Activated CD8-positive, alpha-beta memory T cell treated with anti-CD3 and anti-CD28 coated beads, Interleukin-2, amount 50 U/mL, for 1 hour (primary cell): ENCODE data around the gene LYST.
"Not testable (repeated sequence)": the region's sequence is repeated elsewhere in the genome, so short reads cannot be mapped to it uniquely, and the experiment has no call there.

ENCODE experiments used
- DNase-seq: peaks from one replicate; pipeline ENCODE4 v3.0.0-alpha.2; 2020; ENCODE audit errors: extremely low read depth

The LYST gene

GRCh38 chr1:235861857-235862256, 4.8 kb downstream of the LYST start:
- no peak for DNase-seq

- DNase-seq = no peak
Measured at GRCh38 chr1:235860829-235861228, 5.9 kb downstream of the LYST start.

- no peak for DNase-seq
Measured at GRCh38 chr1:235859789-235860188, 6.9 kb downstream of the LYST start.

- DNase-seq = no peak
Measured at GRCh38 chr1:235858766-235859165, 7.9 kb downstream of the LYST start.

- no peak for DNase-seq
Measured at GRCh38 chr1:235857756-235858155, 8.9 kb downstream of the LYST start.

GRCh38 chr1:235855811-235856429, 10.8 kb downstream of the LYST start:
- DNase-seq = no peak

- no peak for DNase-seq
Measured at GRCh38 chr1:235854347-235854746, 12.4 kb downstream of the LYST start.

GRCh38 chr1:235853653-235854052, 13.1 kb downstream of the LYST start:
- no peak for DNase-seq

GRCh38 chr1:235852887-235853286, 13.8 kb downstream of the LYST start:
- DNase-seq = no peak

- DNase-seq = no peak
Measured at GRCh38 chr1:235851939-235852338, 14.8 kb downstream of the LYST start.

GRCh38 chr1:235848251-235848650, 18.5 kb downstream of the LYST start:
- not testable (repeated sequence) for DNase-seq

GRCh38 chr1:235845656-235846107, 21.0 kb downstream of the LYST start:
- not testable (repeated sequence) for DNase-seq

GRCh38 chr1:235844776-235845175, 21.9 kb downstream of the LYST start:
- DNase-seq = no peak

- no peak for DNase-seq
Measured at GRCh38 chr1:235843461-235843961, 23.2 kb downstream of the LYST start.

GRCh38 chr1:235841938-235842545, 24.7 kb downstream of the LYST start:
- no peak for DNase-seq

GRCh38 chr1:235838021-235838420, 28.7 kb downstream of the LYST start:
- no peak for DNase-seq

GRCh38 chr1:235835226-235835625, 31.5 kb downstream of the LYST start:
- DNase-seq = no peak

- no peak for DNase-seq
Measured at GRCh38 chr1:235834620-235835019, 32.1 kb downstream of the LYST start.

GRCh38 chr1:235832011-235832410, 34.7 kb downstream of the LYST start:
- DNase-seq = no peak

GRCh38 chr1:235831148-235831547, 35.6 kb downstream of the LYST start:
- no peak for DNase-seq

- no peak for DNase-seq
Measured at GRCh38 chr1:235826102-235826854, 40.4 kb downstream of the LYST start.

GRCh38 chr1:235825229-235825628, 41.5 kb downstream of the LYST start:
- no peak for DNase-seq

- DNase-seq = no peak
Measured at GRCh38 chr1:235823684-235824083, 43.0 kb downstream of the LYST start.
